Stimulated activated CD4-positive, alpha-beta T cell treated with anti-CD3 and anti-CD28 coated beads, Interleukin-1b, Interleukin-23, amount 100 ng/mL, for 24 hours (primary cell): ENCODE measurements around the gene SIK3.

Source experiments
- DNase-seq, 4 experiments: peaks; one replicate each; pipeline ENCODE4 v3.0.0-alpha.2; 2020; ENCODE audit warnings: low read depth in 4 of 4, low spot score in 1 of 4

Gene SIK3

GRCh38 chr11:116829525-116830183 is 268.6 kb downstream of the SIK3 start, which contains the start of gene APOC3:
Gene APOC3 (plus strand): TSS chr11:116829907. CDS start chr11:116830583, 676 bp downstream.
- DNase-seq = no peak

GRCh38 chr11:116828632-116829524 is 269.4 kb downstream of the SIK3 start:
- no peak for DNase-seq

GRCh38 chr11:116827461-116827860 is 270.8 kb downstream of the SIK3 start:
- no peak for DNase-seq

GRCh38 chr11:116826751-116827431 is 271.3 kb downstream of the SIK3 start:
- DNase-seq = no peak

- no peak for DNase-seq
Measured at GRCh38 chr11:116825854-116826750, 272.1 kb downstream of the SIK3 start.

- no peak for DNase-seq
Measured at GRCh38 chr11:116825434-116825833, 272.8 kb downstream of the SIK3 start.

GRCh38 chr11:116823031-116823843 is 275.0 kb downstream of the SIK3 start, which contains the start of gene APOA4:
Gene APOA4 (minus strand): TSS chr11:116823304. CDS start chr11:116823191, 113 bp downstream.
- no peak for DNase-seq

GRCh38 chr11:116822575-116822974 is 275.7 kb downstream of the SIK3 start:
- no peak for DNase-seq

GRCh38 chr11:116821050-116821918 is 276.9 kb downstream of the SIK3 start:
- no peak for DNase-seq

GRCh38 chr11:116819049-116819448 is 279.2 kb downstream of the SIK3 start:
- no peak for DNase-seq

GRCh38 chr11:116814502-116814901 is 283.7 kb downstream of the SIK3 start:
- DNase-seq = no peak

GRCh38 chr11:116813781-116814471 is 284.3 kb downstream of the SIK3 start:
- no peak for DNase-seq

GRCh38 chr11:116813170-116813569 is 285.1 kb downstream of the SIK3 start:
- DNase-seq = no peak

- no peak for DNase-seq
Measured at GRCh38 chr11:116812109-116812508, 286.1 kb downstream of the SIK3 start.

GRCh38 chr11:116811194-116811593 is 287.0 kb downstream of the SIK3 start:
- no peak for DNase-seq

- DNase-seq = no peak
Measured at GRCh38 chr11:116808262-116809175, 289.7 kb downstream of the SIK3 start.

- no peak for DNase-seq
Measured at GRCh38 chr11:116807601-116808261, 290.5 kb downstream of the SIK3 start.
